Brain microvascular endothelial cell (primary cell): ENCODE data around the gene ZFHX3.

Experiments
- DNase-seq: peaks from one replicate; pipeline ENCODE4 v3.0.0-alpha.2; 2020
- H3K27ac ChIP-seq: fragments of 250-450 bp; sonication (Bioruptor Pico); 2 replicates; pipeline ENCODE4 v1.5.1; 2020; ENCODE audit warnings: mild to moderate bottlenecking, moderate library complexity
- H3K27me3 ChIP-seq: fragments of 250-450 bp; sonication (Bioruptor Pico); replicated peaks from 2 replicates; pipeline ENCODE4 v1.5.1; 2020; ENCODE audit warnings: mild to moderate bottlenecking
- H3K36me3 ChIP-seq: fragments of 250-450 bp; sonication (Bioruptor Pico); replicated peaks from 2 replicates; pipeline ENCODE4 v1.5.1; 2020; ENCODE audit warnings: mild to moderate bottlenecking
- H3K4me3 ChIP-seq: 2 replicates; pipeline ENCODE4 v1.5.1; 2011; ENCODE audit warnings: low read depth, mild to moderate bottlenecking, control low read depth, low read length, moderate library complexity
- CTCF ChIP-seq: IDR thresholded peaks from 2 replicates; pipeline ENCODE4 v1.5.1; 2011; ENCODE audit warnings: low read depth, mild to moderate bottlenecking, moderate library complexity, low read length, control low read depth, inconsistent platforms; ENCODE audit errors: missing control alignments
- in situ Hi-C: cut with HindIII; loops from 2 replicates; pipeline ENCODE4 v1.10.0; 2017; ENCODE audit warnings: low sequenced_read_pairs, low pct_ligation_motif_present

ZFHX3 gene

GRCh38 chr16:73028263-73028662, 19.7 kb downstream of the ZFHX3 start:
- H3K4me3 ChIP-seq: no peak overlapping the region
- H3K27me3 ChIP-seq: no peaks in the 10 kb centered on the region
- TF ChIP-seq CTCF: no peak
- H3K27ac ChIP-seq: no peak overlapping the region
- peaks cover 4% of the 10 kb centered on the region for H3K36me3 ChIP-seq
- in situ Hi-C loops: no loop called here
- no peak for DNase-seq

GRCh38 chr16:73027685-73028111, 20.2 kb downstream of the ZFHX3 start:
- peaks cover 4% of the 10 kb centered on the region for H3K36me3 ChIP-seq
- in situ Hi-C loops: no loop called here
- no peak overlapping the region for H3K4me3 ChIP-seq
- DNase-seq: no peak
- no peak for TF ChIP-seq CTCF
- H3K27ac ChIP-seq: no peak overlapping the region
- no peaks in the 10 kb centered on the region for H3K27me3 ChIP-seq

DNA sequence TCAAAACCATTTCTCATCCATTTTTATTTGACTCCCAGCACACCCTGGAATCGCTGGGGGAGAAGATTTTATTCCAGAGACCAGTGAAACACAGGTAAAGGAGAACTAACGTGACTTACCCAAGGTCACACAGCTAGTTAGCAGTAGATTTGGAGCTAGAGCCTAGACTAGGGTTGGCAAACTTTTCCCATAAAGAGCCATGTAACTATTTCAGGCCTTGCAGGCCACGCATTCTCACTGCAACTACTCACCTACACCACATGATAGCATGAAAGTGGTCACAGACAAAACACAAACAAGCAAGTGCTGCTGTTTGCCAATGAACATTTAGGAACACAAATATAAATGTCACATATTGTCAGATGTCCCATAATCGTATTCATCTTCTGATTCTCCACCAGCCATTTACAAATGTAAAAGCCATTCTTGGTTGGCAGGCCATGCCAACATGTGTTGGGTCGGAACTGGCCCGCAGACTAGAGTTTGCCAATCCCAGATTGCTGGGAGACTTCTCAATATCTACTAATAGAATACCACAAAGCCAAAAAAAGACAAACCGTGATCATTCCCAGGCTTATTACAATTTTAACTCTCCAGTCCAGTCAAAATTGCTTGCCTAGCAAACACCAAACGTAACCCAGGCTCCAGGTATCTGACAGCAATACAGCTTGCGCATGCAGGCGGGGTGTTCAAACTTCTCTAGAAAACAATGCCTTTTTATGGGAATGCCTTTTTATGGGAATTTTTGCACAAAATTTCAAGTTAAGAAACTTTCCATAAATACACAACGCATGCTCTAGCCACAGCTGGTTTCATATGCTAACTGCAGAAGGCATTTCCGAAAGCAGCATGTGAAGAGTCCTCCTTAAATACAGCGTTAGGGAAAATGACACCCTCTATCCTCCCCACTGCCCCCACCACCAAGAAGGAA, 20.9 kb downstream of the ZFHX3 start:
- Histone ChIP-seq H3K27me3 (no peaks in the 10 kb centered on the region), H3K27ac (no peak overlapping the region), H3K36me3 (peaks cover 4% of the 10 kb centered on the region), H3K4me3 (no peak overlapping the region)
- no peak for TF ChIP-seq CTCF
- in situ Hi-C loops: no loop called here
- DNase-seq: no peak

DNA sequence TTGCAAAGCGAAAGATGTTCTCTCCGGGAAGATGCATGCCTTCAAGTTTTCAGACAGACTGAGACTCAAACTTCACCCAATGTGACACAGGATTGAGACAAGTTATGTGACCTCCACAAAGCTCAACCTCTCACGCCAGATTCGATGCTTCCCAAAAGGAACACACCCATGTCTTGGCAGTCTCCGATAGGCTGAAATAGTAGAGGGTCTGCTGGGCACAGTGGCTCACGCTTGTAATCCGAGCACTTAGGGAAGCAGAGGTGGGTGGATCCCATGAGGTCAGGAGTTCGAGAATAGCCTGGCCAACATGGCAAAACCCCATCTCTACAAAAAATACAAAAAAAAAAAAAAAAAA, 22.1 kb downstream of the ZFHX3 start:
- H3K27me3 ChIP-seq: no peaks in the 10 kb centered on the region
- H3K4me3 ChIP-seq: no peak overlapping the region
- DNase-seq: no peak
- H3K36me3 ChIP-seq: peaks cover 4% of the 10 kb centered on the region
- no peak overlapping the region for H3K27ac ChIP-seq
- no peak for TF ChIP-seq CTCF
- in situ Hi-C loops: no loop called here

GRCh38 chr16:73025151-73025855, 22.6 kb downstream of the ZFHX3 start:
- Histone ChIP-seq H3K27ac (no peak overlapping the region), H3K27me3 (no peaks in the 10 kb centered on the region), H3K36me3 (peaks cover 4% of the 10 kb centered on the region), H3K4me3 (no peak overlapping the region)
- in situ Hi-C loops: no loop called here
- no peak for TF ChIP-seq CTCF
- DNase-seq: no peak
